NCI-H1417 (cell line): ENCODE measurements around the gene NOD2.

ENCODE experiments used
- DNase-seq, 3 experiments: peaks; one replicate each; lab custom pipeline; 2025; lab: John Stamatoyannopoulos, UW

Gene NOD2

GRCh38 chr16:50717494-50717893 lies 24.1 kb downstream of the NOD2 start:
- DNase-seq: no peak

- no peak for DNase-seq
These were observed 24.8 kb downstream of the NOD2 start for GRCh38 chr16:50718061-50718760.

- no peak for DNase-seq
These were observed 25.5 kb downstream of the NOD2 start for GRCh38 chr16:50718761-50719400.

- DNase-seq: no peak
These were observed 26.3 kb downstream of the NOD2 start for GRCh38 chr16:50719401-50720337.

GRCh38 chr16:50721549-50722404 lies 28.4 kb downstream of the NOD2 start:
- no peak for DNase-seq

GRCh38 chr16:50722405-50722737 lies 29.0 kb downstream of the NOD2 start:
- DNase-seq: no peak

GRCh38 chr16:50722960-50723359 lies 29.6 kb downstream of the NOD2 start:
- DNase-seq: no peak

- DNase-seq: no peak
These were observed 30.9 kb downstream of the NOD2 start for GRCh38 chr16:50724306-50724705.

GRCh38 chr16:50731130-50731988 lies 38.0 kb downstream of the NOD2 start:
- no peak for DNase-seq

- no peak for DNase-seq
These were observed 38.8 kb downstream of the NOD2 start for GRCh38 chr16:50731989-50732832.

- DNase-seq: no peak
These were observed 40.1 kb downstream of the NOD2 start for GRCh38 chr16:50733468-50733867.

GRCh38 chr16:50735629-50736122 lies 42.3 kb downstream of the NOD2 start:
- no peak for DNase-seq

GRCh38 chr16:50736448-50736847 lies 43.0 kb downstream of the NOD2 start:
- DNase-seq: peak in 1 of 3 experiments; percentile 5

- no peak for DNase-seq
These were observed 44.1 kb downstream of the NOD2 start for GRCh38 chr16:50737420-50737959.

GRCh38 chr16:50739031-50739430 lies 45.6 kb downstream of the NOD2 start:
- no peak for DNase-seq

GRCh38 chr16:50740736-50741135 lies 47.3 kb downstream of the NOD2 start:
- no peak for DNase-seq

- DNase-seq: no peak
These were observed 47.9 kb downstream of the NOD2 start for GRCh38 chr16:50741225-50741780.

- DNase-seq: peak; percentile 94 to 99 (median 98)
These were observed 48.6 kb downstream of the NOD2 start, which contains the start of gene CYLD for GRCh38 chr16:50741781-50742575. TSS of gene CYLD (plus strand) at chr16:50742086. CDS start at chr16:50749699, 7,613 bp downstream.
